Adrenal gland (tissue), 12 donors: ENCODE measurements around the gene EPB41L1. TPM values are rescaled to one million over a fixed set of nuclear protein-coding genes. Genes with fewer than 3 reads are reported as not detected.

Experiments used
- DNase-seq, 7 donors: peaks; one replicate each; pipeline ENCODE4 v3.0.0-alpha.2; 2019 to 2020
- H3K27ac ChIP-seq, 5 donors: fragments of 200-600 bp; sonication (generic) in 4 of 5; 1 replicate in 3 of 5; 2 replicates in 2 of 5; pipeline versions ENCODE4 v1.5.1 to v1.8.0; 2016 to 2020; ENCODE audit warnings: mild to moderate bottlenecking in 1 of 5
- H3K27me3 ChIP-seq: fragments of 200-600 bp; 2 replicates; pipeline ENCODE4 v1.8.0; 2021
- H3K36me3 ChIP-seq, 2 donors: fragments of 200-600 bp; replicated peaks in 1 of 2; 1 replicate in 1 of 2; 2 replicates in 1 of 2; pipeline versions ENCODE4 v1.5.1 to v1.8.0; 2018 to 2022
- H3K4me1 ChIP-seq, 2 donors: fragments of 200-600 bp; replicated peaks in 1 of 2; 1 replicate in 1 of 2; 2 replicates in 1 of 2; pipeline versions ENCODE4 v1.5.1 to v1.8.0; 2018 to 2021
- H3K4me3 ChIP-seq, 4 donors: fragments of 200-600 bp; sonication (generic) in 3 of 4; one replicate each; pipeline ENCODE4 v1.5.1; 2016 to 2018
- H3K9me3 ChIP-seq, 3 donors: fragments of 200-600 bp; sonication (generic) in 1 of 3; replicated peaks in 1 of 3; 1 replicate in 2 of 3; 2 replicates in 1 of 3; pipeline versions ENCODE4 v1.5.1 to v1.8.0; 2016 to 2021
- CTCF ChIP-seq, 6 experiments: fragments of 450-650 bp in 4 of 6; fragments of 200-600 bp in 2 of 6; sonication (generic) in 1 of 6; IDR thresholded peaks; 1 replicate in 5 of 6; 2 replicates in 1 of 6; pipeline versions ENCODE4 v1.5.1 to v1.8.0; 2016 to 2021; ENCODE audit warnings: antibody characterized with exemption in 6 of 6, mild to moderate bottlenecking in 2 of 6, moderate library complexity in 1 of 6
- POLR2A ChIP-seq, 2 donors: fragments of 450-650 bp; IDR thresholded peaks; one replicate each; pipeline ENCODE4 v1.6.1; 2017; ENCODE audit warnings: antibody characterized with exemption in 2 of 2, mild to moderate bottlenecking in 2 of 2, moderate library complexity in 1 of 2
- WGBS, 4 donors: extraction: QIAGEN DNeasy Blood & Tissue Kit in 2 of 4; methylation state at CpG; one replicate each; pipeline versions ENCODE4 v1.1.5 to v1.1.7; 2013 to 2017; 5-methylcytosine and 5-hydroxymethylcytosine counted together
- intact Hi-C, 2 donors: fragments of 100-400 bp; cut with DNase I; formaldehyde crosslinking; loops; one replicate each; pipeline versions ENCODE4 v1.14.1 to v1.15.0; 2022 to 2023
- polyA plus RNA-seq, 3 donors: library from polyadenylated mRNA; stranded (reverse); fragments of 200-250 nt in 2 of 3; fragments of 350-450 nt in 1 of 3; fragmentation: Illumina TruSeq in 1 of 3; extraction: RNeasy Lipid Tissue Mini Kit (QIAGEN cat#74804) in 1 of 3; gene quantifications; one replicate each; pipeline ENCODE4 v1.2.3, GENCODE V29; 2013 to 2014
- total RNA-seq, 9 donors: library from RNA; depleted of rRNA in 4 of 9; stranded (reverse); fragments of >200 nt in 4 of 9; fragments of 120-200 nt in 1 of 9; fragmentation: NEBNext Ultra II Directional in 1 of 9; extraction: Animal tissue kit (Norgen Biotek cat#: 25700) in 1 of 9; gene quantifications; one replicate each; pipeline versions ENCODE4 v1.1.0 to v1.2.4, GENCODE V29; 2013 to 2023
- donor health status: healthy with polysubstance abuse.
- donor health status: Bipolar disorder and iron deficiency.
- donor health status: DM: yes; HTN: yes; CAD: no.
- donor health status: DM: no; HTN: no; CAD: no.
- donor health status: DM: no; HTN: no; CAD: no.
- donor health status: DM: yes; HTN: yes; CAD: no.

The EPB41L1 gene
- total and polyA plus RNA-seq, 12 donors = 29.8 to 1,154 (median 164) TPM

- TF ChIP-seq POLR2A (IDR thresholded peaks at IDR 0.05) (no peak), CTCF (IDR thresholded peaks at IDR 0.05) (no peak)
- intact Hi-C loops = no loop called here
- Histone ChIP-seq H3K9me3 (no peaks in the 10 kb centered on the region), H3K36me3 (no peaks in the 10 kb centered on the region), H3K27ac (no peak overlapping the region), H3K4me1 (peaks cover 6 to 12% of the 10 kb centered on the region in 2 donors), H3K4me3 (no peak overlapping the region), H3K27me3 (no peaks in the 10 kb centered on the region)
- no peak for DNase-seq
- 74 to 89% (median 82%) methylated on average over 5 of the region's 5 CpGs for WGBS, 4 donors
These were observed 47.9 kb upstream of the EPB41L1 start for GRCh38 chr20:36106606-36107005.

- no peak overlapping the region for H3K4me3 ChIP-seq
- no peaks in the 10 kb centered on the region for H3K36me3 ChIP-seq
- no peak for DNase-seq
- peaks cover 6 to 12% of the 10 kb centered on the region in 2 donors for H3K4me1 ChIP-seq
- no peaks in the 10 kb centered on the region for H3K27me3 ChIP-seq
- no peaks in the 10 kb centered on the region for H3K9me3 ChIP-seq
- H3K27ac ChIP-seq = no peak overlapping the region
- TF ChIP-seq POLR2A (IDR thresholded peaks at IDR 0.05) = no peak
- TF ChIP-seq CTCF (IDR thresholded peaks at IDR 0.05) = no peak
- WGBS, 4 donors = 86 to 100% (median 95%) methylated on average over 1 of the region's 1 CpG
- intact Hi-C loops = no loop called here
These were observed 46.7 kb upstream of the EPB41L1 start for GRCh38 chr20:36107881-36108280.

- WGBS, 4 donors = 82 to 84% (median 83%) methylated on average over 6 of the region's 6 CpGs
- DNase-seq = no peak
- TF ChIP-seq CTCF (IDR thresholded peaks at IDR 0.05) (no peak), POLR2A (IDR thresholded peaks at IDR 0.05) (no peak)
- H3K27me3 ChIP-seq = no peaks in the 10 kb centered on the region
- H3K9me3 ChIP-seq = no peaks in the 10 kb centered on the region
- H3K4me3 ChIP-seq = no peak overlapping the region
- no peak overlapping the region for H3K27ac ChIP-seq
- H3K4me1 ChIP-seq = no peaks in the 10 kb centered on the region
- no peaks in the 10 kb centered on the region for H3K36me3 ChIP-seq
- intact Hi-C loops = no loop called here
These were observed 45.1 kb upstream of the EPB41L1 start for GRCh38 chr20:36109251-36109947.

- no peaks in the 10 kb centered on the region for H3K27me3 ChIP-seq
- intact Hi-C loops = no loop called here
These were observed 43.5 kb upstream of the EPB41L1 start for GRCh38 chr20:36110994-36111393.

More at GRCh38 chr20:36110994-36111393, 43.5 kb upstream of the EPB41L1 start:
- Histone ChIP-seq H3K27ac (no peak overlapping the region), H3K9me3 (no peaks in the 10 kb centered on the region), H3K4me3 (no peak overlapping the region), H3K36me3 (no peaks in the 10 kb centered on the region), H3K4me1 (no peaks in the 10 kb centered on the region)
- DNase-seq = no peak
- TF ChIP-seq CTCF (IDR thresholded peaks at IDR 0.05) (no peak), POLR2A (IDR thresholded peaks at IDR 0.05) (no peak)
